GM21390 (cell line): ENCODE data around the gene ANKFN1.

Experiments used
- ATAC-seq: cut with Tn5 transposase; IDR thresholded peaks from one replicate; pipeline ENCODE4 v1.9.1; 2021; ENCODE audit not compliant: unreplicated experiment

The ANKFN1 gene

DNA sequence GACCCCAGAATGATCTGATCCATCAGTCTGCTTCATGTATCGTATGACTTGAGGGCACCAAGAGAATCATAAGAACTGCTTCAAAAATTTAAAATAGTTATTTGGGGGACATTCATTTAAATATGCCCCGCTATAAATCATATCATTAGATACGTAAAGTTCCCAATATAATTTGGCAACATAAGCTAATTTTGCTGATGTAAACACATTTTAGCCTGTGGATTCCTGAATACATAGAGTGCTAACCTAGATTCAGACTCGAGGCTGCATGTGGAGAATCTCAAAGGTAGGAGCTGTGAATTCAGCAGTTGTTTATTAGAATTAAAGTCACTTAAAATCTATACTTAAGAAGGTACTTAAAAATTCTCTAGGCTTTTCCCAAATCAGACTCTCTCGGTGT lies 24.9 kb downstream of the ANKFN1 start:
- no peak for ATAC-seq

DNA sequence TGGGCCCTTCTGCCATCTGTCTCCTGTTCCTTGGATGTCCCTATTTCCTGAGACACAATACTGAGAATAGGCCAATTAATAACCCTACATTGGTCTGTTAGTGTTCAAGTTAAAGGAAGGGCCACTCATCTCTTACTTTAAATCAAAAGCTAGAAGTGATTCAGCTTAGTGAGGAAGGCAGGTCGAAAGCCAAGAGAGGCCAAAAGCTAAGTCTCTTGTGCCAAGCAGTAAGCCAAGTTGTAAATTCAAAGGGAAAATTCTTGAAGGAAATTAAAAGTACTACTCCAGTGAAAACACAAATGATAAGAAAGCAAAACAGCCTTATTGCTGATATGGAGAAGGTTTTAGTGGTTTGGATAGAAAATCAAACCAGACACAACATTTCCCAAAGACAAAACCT lies 28.8 kb downstream of the ANKFN1 start:
- ATAC-seq = no peak

DNA sequence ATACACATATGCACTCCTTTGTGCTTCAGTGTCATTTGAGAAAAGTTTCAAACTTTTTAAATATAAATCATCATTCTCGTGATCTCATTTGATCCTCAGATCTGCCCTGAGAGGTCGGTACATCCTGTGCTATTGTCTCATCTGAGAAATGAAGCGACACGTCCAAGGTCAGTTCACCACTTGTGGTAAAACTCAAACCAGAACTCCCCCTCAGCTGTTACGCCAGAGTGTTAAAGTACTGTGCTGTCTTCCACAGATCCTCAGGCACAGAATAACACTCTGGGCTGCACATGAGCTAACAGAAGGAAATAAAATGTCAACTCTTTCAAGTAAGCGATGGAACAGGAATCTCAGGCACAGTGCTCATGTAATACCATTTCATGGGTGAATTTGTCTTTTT lies 31.4 kb downstream of the ANKFN1 start:
- no peak for ATAC-seq

DNA sequence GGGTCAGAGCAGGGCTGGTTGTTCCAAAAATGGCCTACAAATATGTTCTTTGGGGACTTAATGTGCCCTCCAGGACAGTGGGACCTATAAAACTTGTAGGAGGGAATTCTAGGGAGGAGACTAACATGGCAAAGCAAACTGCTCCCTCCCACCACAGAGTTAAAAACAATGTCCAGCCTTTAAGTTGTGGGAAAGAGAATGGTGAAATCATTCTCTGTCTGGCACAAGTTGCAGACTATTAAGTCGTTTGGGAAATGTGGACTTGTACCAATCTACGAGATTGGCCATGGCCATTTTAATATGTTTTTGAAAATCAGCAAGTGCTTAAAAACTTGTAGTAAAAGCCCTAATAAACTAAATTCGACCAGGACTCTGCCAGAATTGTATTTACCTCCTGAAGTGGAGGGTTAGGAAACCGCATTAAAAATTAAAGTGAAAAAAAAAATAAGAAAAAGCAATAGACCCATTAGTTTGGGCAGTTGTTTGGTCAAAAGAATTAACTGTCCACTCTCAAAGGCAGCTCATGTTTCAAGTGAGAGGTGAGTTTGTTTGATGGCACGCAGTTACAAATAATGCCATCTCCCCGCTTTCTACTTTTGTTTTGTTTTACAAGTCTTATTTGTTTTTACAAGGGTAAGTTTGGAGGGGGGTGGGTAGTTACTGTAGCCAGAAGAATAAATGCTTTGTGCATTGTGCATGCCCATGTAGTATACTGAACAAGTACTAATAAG lies 32.4 kb downstream of the ANKFN1 start:
- ATAC-seq = no peak

DNA sequence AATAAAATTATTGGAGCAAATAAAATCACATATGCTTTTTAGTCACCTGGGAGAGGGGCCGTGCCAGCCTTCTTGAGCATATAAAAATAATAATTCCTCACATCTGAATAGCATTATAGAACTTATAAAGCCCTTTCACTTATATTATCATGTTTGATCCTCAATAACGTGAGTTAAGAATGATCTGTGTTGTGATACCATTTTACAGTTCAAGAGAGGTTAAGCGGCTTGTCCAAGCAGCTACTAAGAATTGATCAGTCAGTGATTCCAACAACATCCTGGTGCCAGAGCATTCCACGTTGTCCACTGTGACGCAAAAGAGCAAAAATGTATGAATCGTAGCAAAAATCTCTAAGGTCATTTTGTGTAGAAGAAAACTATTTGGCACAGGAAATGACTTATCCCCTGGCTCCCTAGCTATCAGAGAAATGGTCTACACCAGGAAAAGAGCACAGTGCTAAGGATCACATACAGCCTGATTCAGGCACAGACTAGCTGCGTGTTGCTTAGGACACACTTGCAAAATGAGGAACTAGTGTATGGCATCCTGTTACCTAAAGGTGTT lies 33.0 kb downstream of the ANKFN1 start:
- no peak for ATAC-seq

DNA sequence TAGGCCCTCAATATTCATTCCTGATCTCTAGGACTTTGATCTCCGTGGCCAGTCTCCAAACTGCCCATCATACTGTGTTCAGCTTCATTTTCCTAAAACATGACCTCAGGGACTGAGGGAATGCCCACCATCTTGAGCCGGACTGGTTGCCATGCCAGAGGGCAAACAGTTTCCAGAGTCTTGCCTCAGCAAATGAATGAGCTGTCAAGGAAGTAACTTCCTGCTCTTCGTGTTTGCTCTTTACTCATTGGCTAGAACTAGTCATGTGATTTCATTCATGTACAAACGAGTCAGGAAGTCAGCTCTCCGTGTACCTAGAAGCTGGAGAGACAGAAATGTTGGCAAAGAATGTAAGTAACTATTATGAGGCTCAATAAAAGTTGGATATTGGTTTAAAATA lies 50.2 kb downstream of the ANKFN1 start:
- no peak for ATAC-seq

DNA sequence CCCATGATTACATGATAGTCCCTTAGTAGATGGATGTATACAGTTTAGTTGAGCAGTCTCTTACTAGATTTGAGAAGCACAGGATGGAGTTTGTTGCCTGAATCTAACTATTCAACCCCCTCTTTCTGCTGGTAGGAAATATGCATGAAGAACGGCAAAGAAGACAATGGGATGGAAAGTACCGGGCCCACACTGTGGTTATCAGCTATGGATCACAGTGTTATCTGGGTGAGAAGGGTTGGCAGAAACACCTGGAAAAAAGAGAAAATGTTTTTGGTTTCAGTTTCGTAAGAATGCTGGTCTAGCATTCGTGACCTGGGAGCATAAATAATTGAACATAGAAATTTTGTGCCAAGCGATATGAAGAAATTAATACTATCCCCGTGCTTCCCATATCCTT lies 53.1 kb downstream of the ANKFN1 start:
- no peak for ATAC-seq

DNA sequence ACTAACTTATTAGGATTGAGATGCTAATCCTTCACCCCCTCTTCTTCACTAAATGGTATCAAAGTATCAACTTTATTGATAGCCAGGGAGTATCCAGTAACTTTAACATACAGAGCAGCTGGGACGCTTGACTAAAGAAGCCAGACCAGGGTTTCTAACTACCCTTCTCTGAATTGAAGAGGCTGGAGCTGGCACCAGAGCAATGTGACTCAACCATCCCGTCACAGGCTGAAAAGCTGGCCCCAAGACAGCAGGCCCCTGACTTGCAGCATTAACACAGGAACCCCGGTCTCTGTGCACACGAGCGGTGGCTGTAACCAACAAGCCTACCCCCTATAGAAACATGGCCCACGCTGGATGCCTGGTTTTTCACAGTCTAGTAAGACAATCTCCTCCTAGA lies 59.8 kb downstream of the ANKFN1 start:
- ATAC-seq = no peak

DNA sequence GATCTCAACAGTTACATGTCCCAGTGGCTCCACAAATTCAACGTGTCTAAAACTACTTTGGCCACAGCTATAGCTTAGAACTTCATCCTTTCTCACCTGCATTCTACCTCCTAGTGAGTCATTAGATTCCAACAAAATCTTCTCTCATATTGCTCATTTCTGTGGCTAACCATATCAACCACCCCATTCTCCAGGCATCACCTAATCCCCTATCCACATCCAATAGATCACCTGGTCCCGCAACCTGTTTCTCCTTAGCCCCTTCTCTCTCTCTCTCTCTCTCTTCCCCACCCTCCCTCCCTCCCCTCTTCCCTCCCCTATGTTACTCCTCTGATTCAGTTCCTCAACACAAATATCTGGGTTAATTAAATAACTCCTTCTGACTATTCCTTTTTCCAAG lies 64.6 kb downstream of the ANKFN1 start:
- ATAC-seq = no peak

DNA sequence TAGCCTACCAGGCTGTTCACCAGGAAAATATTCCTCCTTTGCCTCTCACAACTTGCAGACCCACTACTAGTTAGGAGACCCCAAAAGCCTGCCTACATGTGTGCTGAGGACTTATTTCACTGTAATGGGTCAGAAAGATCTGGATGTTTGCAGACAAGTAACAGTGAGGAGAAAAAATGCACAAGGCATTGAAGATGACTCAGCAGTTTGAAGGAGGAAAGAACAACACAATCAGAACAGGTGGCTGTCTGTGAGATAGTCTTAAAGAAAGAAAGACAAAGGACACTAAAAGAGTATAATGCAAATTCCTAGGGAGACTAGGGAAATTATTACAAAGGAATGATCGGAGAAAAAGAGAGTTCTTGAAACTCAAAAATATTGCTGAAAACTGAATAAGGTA lies 69.0 kb downstream of the ANKFN1 start:
- ATAC-seq = no peak

DNA sequence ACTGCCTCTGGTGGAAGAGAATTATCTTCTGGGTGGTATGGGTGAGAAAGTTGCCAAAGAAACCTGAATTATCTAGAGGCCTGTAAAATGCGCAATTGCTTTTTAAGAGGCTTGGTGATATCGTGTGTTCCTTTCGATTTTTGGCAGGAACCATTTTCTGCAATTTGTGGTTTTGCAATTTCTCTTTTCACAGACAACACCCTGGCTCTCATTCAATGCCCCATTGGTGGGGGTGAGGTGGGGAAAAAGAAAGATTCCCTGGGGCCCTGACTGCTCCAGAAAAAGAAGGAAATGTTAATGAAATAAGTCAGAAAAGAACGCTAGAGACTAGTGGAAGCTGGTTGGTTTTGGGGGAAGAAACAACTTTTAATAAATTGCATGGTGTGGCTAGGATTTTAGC lies 77.4 kb downstream of the ANKFN1 start:
- no peak for ATAC-seq

DNA sequence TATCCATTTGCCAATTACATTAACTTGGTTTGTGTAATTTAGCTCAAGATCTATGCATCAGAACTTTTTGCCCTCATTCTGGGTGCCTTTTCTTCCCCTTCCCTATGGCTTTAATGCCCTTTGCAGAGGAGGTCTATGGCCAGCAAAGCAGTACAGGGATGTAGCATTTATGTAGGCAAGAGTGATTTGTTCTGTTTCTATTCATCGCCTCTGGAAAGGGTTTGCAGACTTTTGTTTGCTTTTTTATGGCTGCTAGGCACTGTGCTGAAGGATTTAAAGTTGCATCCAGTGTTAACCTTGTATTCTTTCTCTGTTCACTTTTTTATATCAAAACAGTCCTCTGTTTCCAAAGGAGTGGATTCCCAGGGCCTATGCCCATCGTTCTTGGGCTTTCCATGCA lies 78.0 kb downstream of the ANKFN1 start:
- ATAC-seq = no peak

DNA sequence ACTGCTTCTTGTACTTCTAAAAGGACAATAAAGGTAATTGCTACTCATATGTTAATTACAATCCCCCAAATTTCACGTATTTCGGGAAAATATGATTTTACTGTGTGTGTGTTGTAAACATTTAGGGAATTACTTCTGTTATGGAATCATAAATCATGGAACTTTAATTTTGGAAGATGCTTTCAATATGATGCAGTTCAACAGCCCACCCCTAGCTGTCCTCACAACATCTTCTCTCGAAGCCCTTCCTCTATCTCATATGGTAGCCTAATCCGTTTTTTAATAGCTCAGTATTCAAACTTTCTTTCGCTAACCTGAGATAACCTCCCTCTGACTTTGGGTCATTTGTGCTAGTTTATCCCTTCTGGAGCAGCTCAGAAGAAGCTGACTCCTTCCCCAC lies 78.4 kb downstream of the ANKFN1 start:
- no peak for ATAC-seq

DNA sequence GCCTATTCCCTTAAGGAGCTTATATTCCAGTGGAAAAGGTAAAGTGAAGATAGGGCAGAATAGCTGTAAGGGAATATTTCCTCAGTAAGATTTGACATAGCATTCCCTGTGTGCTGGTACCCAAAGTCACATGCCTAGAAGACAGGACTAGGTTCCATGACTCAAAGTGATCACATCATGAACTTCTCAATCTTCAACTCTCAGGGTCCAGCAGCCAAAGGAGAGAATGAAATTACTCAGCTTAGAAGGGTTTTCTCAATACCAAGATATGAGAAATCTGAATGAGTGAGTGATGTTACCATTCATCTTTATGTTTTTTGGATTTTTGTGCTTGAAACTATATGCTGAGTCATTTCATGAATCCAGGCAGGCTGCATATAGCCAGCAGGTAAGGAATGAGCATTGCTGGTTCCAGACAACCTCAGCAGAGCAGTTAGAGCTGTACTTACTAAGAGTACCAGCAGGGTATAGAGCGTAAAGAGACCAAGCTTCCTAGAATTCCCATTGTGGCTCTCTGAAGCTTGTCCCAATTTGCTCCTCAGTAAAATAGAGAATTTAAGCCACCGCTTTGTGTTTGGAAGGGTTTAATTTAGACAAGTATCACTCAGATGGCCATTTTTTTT lies 91.1 kb downstream of the ANKFN1 start:
- ATAC-seq = no peak

DNA sequence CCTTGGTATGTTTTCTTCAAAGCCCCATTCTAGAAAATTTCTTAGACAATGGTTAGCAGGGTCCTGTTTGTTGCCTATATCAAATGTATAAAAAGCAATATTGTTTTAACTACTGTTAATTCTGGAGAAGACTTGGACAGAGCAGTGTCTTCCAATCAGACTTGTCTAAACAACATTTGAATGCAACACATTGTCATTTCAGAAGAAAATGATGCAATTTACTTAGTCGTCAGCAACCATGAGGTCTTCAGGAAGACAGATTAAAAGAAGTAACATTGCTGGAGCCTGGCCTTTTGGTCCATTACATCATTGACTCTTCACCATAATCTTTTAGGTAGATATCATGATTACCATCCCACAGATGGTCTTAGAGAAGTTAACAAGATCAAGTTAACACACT lies 94.5 kb downstream of the ANKFN1 start:
- no peak for ATAC-seq

DNA sequence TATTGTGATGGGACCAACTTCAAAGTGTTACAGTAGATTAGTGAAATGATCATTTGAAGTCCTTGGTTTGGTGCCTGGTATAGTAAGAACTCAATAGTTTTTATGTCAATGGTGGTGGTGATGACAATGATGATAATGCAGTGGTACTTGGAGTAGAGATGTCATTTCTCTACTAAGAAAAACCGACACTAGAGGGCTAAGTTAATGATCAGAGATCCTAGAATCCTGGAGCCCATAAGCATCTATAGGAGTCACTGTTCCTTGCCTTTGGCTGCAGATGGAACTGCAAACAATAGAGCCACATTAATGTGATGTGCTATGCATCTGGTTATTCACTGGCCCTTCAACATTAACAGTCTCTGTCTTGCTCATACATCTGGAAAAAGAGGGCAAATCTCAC lies 103.8 kb downstream of the ANKFN1 start:
- no peak for ATAC-seq

DNA sequence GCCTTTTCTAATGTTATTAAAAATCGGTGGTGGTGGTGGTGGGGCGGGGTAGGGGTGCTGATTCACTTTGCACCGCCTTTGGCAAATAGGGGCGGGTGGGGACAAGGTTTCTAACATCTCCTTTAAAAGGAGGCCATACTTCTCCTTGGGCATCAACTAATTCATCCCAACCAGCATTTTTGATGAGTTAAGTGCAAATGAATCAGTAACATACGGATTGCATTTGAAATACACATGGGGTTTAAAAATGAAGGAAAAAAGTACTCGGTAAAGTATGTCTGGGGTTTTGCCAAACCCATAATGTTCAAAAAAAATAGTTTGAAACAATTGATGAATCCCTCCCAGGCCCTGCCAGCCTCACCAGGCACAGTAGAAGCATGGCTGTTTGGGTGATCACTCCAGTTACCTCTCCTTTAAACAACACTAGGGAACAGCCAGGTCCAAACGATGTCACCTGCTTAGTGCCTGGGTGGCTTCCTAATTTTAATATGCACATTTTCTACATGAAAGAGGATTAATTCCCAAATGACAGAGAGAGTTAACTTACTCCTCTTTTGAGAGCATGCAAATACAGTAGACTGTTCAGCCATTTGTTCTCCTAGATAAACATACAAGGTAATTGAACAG lies 107.2 kb downstream of the ANKFN1 start:
- no peak for ATAC-seq

DNA sequence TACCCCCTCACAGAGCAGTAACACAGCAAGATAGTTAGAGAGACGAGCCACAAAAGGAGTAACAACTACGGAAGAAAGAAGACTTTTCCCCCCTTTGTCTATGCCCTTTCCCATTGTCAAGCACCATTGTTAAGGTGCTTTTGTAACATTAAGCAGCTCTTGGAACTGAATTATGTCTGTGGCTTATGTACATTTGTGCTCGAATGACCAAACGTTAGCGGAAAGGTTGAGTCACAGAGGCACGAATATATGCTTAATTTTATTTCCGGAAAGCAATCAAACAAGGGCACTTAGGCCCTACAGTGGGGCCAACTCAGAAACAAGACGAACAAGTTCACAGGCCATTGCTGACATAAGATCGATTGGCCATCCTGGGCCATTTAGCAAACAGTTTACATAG lies 109.5 kb downstream of the ANKFN1 start:
- no peak for ATAC-seq

DNA sequence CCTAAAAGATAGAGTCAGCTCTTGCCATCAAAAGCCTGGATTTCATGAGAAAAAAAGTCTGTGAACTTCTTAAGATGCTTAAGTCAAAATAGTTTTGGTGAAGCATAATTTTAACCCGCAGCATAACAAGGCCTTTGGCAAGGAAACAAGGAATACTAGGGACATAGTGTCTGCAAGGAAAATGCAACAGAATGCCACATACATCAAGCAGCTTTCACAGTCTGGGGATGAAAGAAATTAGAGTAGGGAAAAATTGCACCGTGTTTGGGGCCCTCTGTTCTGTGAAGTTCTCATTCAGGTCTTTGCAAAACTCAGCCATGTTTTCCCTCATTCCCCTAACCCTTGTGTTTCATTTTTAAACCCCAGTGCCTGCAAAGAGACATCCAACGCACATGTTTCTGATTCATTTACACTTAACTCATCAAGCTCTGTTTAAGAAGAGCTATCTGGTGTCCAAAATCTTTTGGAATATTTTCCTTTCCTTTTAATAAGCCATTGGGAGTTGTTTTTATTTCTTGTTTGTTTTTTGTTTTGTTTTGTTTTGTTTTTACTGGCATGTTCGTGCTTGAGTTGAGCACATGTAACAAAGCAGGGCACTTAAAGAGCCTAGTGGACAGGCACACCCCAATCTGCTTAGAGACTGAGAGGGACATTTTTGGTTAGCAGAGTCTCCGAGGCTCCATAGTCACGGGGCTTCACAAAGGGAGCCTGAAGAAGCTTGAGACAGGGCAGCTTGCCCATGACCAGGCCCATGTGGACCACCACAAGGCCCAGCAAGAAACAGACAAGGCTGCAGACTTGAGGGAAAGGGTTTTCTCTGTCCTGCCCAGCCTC lies 116.5 kb downstream of the ANKFN1 start:
- ATAC-seq = no peak

DNA sequence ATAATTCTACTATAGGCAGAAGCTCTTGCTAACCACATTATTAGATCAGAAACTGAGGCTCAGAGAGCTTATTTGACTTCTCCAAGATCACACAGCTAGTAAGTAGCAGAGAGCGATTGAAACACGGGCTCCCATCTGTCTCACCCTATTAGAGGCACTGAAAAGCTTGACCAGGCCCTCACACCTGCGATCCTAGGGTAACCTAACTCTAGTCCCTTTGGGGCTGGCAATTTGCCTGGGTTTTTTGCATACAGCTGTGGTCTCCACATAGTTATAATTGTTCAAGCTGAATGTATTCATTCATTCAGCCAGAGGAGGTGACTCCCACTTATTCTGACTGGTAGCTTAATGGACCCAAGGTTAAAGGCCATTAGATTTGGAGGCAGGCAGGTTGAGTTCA lies 121.2 kb downstream of the ANKFN1 start:
- ATAC-seq = no peak

DNA sequence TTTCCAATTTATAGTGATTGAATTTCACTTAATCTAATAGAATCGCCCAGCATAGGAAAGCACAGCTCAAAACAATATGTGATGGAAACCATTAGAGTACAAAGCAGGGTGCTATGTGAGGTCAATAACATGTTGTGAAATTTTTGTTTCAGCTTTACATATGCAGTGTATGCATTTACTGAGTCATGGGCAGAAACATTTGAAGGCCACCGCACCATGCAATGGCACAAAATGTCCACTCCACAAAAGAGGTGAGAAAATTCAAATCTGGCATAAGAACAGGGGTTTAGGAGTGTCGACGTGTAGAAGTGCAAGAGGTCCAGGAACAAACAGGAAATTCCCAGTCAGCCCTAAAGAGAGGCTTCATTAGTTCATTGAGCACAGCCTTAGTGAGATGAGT lies 131.2 kb downstream of the ANKFN1 start:
- no peak for ATAC-seq
